ENCODE results near the gene ZNF511.

GRCh38 chr10:133335246-133336117 is 26.8 kb downstream of the ZNF511 start:
- peak; percentile 21 for TF ChIP-seq EZH2 (IDR thresholded peaks at IDR 0.05; ENCODE audit: insufficient read depth, low read length)
- TF ChIP-seq, protein P1, sequence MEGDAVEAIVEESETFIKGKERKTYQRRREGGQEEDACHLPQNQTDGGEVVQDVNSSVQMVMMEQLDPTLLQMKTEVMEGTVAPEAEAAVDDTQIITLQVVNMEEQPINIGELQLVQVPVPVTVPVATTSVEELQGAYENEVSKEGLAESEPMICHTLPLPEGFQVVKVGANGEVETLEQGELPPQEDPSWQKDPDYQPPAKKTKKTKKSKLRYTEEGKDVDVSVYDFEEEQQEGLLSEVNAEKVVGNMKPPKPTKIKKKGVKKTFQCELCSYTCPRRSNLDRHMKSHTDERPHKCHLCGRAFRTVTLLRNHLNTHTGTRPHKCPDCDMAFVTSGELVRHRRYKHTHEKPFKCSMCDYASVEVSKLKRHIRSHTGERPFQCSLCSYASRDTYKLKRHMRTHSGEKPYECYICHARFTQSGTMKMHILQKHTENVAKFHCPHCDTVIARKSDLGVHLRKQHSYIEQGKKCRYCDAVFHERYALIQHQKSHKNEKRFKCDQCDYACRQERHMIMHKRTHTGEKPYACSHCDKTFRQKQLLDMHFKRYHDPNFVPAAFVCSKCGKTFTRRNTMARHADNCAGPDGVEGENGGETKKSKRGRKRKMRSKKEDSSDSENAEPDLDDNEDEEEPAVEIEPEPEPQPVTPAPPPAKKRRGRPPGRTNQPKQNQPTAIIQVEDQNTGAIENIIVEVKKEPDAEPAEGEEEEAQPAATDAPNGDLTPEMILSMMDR (IDR thresholded peaks at IDR 0.05; ENCODE audit: insufficient read depth, low read depth, low read length) = no peak
